ENCODE measurements around the gene BCAN.

GRCh38 chr1:156690675-156691036 lies 48.7 kb downstream of the BCAN start:
- TF ChIP-seq, protein P1, sequence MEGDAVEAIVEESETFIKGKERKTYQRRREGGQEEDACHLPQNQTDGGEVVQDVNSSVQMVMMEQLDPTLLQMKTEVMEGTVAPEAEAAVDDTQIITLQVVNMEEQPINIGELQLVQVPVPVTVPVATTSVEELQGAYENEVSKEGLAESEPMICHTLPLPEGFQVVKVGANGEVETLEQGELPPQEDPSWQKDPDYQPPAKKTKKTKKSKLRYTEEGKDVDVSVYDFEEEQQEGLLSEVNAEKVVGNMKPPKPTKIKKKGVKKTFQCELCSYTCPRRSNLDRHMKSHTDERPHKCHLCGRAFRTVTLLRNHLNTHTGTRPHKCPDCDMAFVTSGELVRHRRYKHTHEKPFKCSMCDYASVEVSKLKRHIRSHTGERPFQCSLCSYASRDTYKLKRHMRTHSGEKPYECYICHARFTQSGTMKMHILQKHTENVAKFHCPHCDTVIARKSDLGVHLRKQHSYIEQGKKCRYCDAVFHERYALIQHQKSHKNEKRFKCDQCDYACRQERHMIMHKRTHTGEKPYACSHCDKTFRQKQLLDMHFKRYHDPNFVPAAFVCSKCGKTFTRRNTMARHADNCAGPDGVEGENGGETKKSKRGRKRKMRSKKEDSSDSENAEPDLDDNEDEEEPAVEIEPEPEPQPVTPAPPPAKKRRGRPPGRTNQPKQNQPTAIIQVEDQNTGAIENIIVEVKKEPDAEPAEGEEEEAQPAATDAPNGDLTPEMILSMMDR (IDR thresholded peaks at IDR 0.05) = no peak
- TF ChIP-seq POLR2A (IDR thresholded peaks at IDR 0.05) (no peak), POLR2AphosphoS5 (IDR thresholded peaks at IDR 0.05; ENCODE audit: insufficient read depth in 1 of 2, low read depth in 1 of 2) (no peak)
